H1 (cell line): ENCODE data around the gene SESN2. TPM values are rescaled to one million over a fixed set of nuclear protein-coding genes. Genes with fewer than 3 reads are reported as not detected.
A peak's percentile ranks its signal among the peaks of the same experiment; 100 is the strongest.

ENCODE experiments used
- CTCF ChIA-PET: fragments of 300-600 bp; sonication (Branson Sonifier 250); formaldehyde crosslinking; loops from one replicate; lab custom pipeline; 2021; ENCODE audit not compliant: partially characterized antibody; lab: Charles Lee
- POLR2A ChIA-PET: fragments of 300-600 bp; sonication (Branson Sonifier 250); formaldehyde crosslinking; loops from one replicate; lab custom pipeline; 2021; ENCODE audit warnings: inconsistent platforms; ENCODE audit not compliant: partially characterized antibody; lab: Charles Lee
- DNase-seq, 2 experiments: peaks; one replicate each; pipeline versions ENCODE4 v3.0.0 to v3.0.0-alpha.2; 2010 to 2022; ENCODE audit warnings: low spot score in 2 of 2, low read depth in 1 of 2, mixed read lengths in 1 of 2
- FAIRE-seq: peaks from 2 replicates; lab custom pipeline; 2011; peaks lifted over from hg19 to GRCh38; lab: Jason Lieb, UNC
- H2AFZ ChIP-seq: 2 replicates; pipeline ENCODE4 v1.8.1; 2012; ENCODE audit warnings: low read length, inconsistent platforms
- H2AK5ac ChIP-seq: 2 replicates; pipeline ENCODE4 v1.6.1; 2013; ENCODE audit warnings: low read depth, low read length
- H2BK120ac ChIP-seq: replicated peaks from 2 replicates; pipeline ENCODE3; 2013; ENCODE audit warnings: low read depth, low read length, inconsistent platforms
- H2BK12ac ChIP-seq: 2 replicates; pipeline ENCODE4 v1.6.1; 2013; ENCODE audit warnings: low read depth, low read length
- H2BK15ac ChIP-seq: 2 replicates; pipeline ENCODE4 v1.6.1; 2013; ENCODE audit warnings: low read length
- H2BK20ac ChIP-seq: 2 replicates; pipeline ENCODE4 v1.6.1; 2013; ENCODE audit warnings: low read length
- H2BK5ac ChIP-seq: 2 replicates; pipeline ENCODE4 v1.6.1; 2013; ENCODE audit warnings: low read depth, low read length
- H3K14ac ChIP-seq: 2 replicates; pipeline ENCODE4 v1.6.1; 2013; ENCODE audit warnings: inconsistent platforms; ENCODE audit not compliant: insufficient read length
- H3K18ac ChIP-seq: 2 replicates; pipeline ENCODE4 v1.6.1; 2013; ENCODE audit warnings: low read length; ENCODE audit errors: extremely low read depth
- H3K23ac ChIP-seq: 2 replicates; pipeline ENCODE4 v1.6.1; 2013; ENCODE audit warnings: inconsistent platforms; ENCODE audit not compliant: insufficient read length
- H3K23me2 ChIP-seq: 2 replicates; pipeline ENCODE4 v1.6.1; 2013; ENCODE audit warnings: low read depth, low read length
- H3K27ac ChIP-seq: 2 replicates; pipeline ENCODE4 v1.6.1; 2011; ENCODE audit warnings: low read depth, low read length, inconsistent platforms
- H3K27me3 ChIP-seq, 4 experiments: replicated peaks in 1 of 4; 1 replicate in 1 of 4; 2 replicates in 3 of 4; pipeline versions ENCODE4 v1.6.1 to v1.8.1; 2011 to 2013; ENCODE audit warnings: low read length in 3 of 4, mild to moderate bottlenecking in 3 of 4, inconsistent platforms in 2 of 4, mixed read lengths in 2 of 4, moderate library complexity in 1 of 4; ENCODE audit not compliant: control insufficient read depth in 3 of 4, insufficient read depth in 3 of 4; ENCODE audit errors: extremely low read depth in 1 of 4
- H3K36me3 ChIP-seq, 4 experiments: 2 replicates each; pipeline versions ENCODE4 v1.6.1 to v1.8.1; 2011 to 2013; ENCODE audit warnings: mild to moderate bottlenecking in 4 of 4, low read length in 3 of 4, moderate library complexity in 2 of 4, control low read depth in 1 of 4, inconsistent platforms in 1 of 4; ENCODE audit not compliant: insufficient read depth in 4 of 4, control insufficient read depth in 2 of 4
- H3K4ac ChIP-seq: replicated peaks from 2 replicates; pipeline ENCODE3; 2013; ENCODE audit warnings: low read length, low read depth, mixed read lengths, inconsistent platforms; ENCODE audit not compliant: insufficient read length
- H3K4me1 ChIP-seq, 4 experiments: replicated peaks in 1 of 4; 1 replicate in 1 of 4; 2 replicates in 3 of 4; pipeline versions ENCODE4 v1.6.1 to v1.8.1; 2011 to 2013; ENCODE audit warnings: low read length in 3 of 4, inconsistent platforms in 2 of 4, mixed read lengths in 1 of 4; ENCODE audit not compliant: insufficient read depth in 4 of 4, control insufficient read depth in 3 of 4
- H3K4me2 ChIP-seq, 2 experiments: 2 replicates each; pipeline versions ENCODE4 v1.6.1 to v1.8.1; 2011 to 2013; ENCODE audit warnings: low read depth in 2 of 2, low read length in 2 of 2, control low read depth in 1 of 2, inconsistent platforms in 1 of 2, mild to moderate bottlenecking in 1 of 2; ENCODE audit not compliant: insufficient read depth in 1 of 2
- H3K4me3 ChIP-seq, 4 experiments: fragments of 200-600, 300-600 bp in 1 of 4; sonication (generic), shearing (Covaris generic), sonication (Bioruptor Twin) in 1 of 4; 2 replicates each; pipeline versions ENCODE4 v1.5.1 to v1.8.1; 2011 to 2016; ENCODE audit warnings: low read length in 4 of 4, low read depth in 3 of 4, control low read depth in 2 of 4, inconsistent platforms in 2 of 4, mild to moderate bottlenecking in 2 of 4, mixed read lengths in 1 of 4, moderate library complexity in 1 of 4; ENCODE audit not compliant: insufficient read depth in 2 of 4; ENCODE audit errors: extremely low read depth in 1 of 4
- H3K56ac ChIP-seq: replicated peaks from 2 replicates; pipeline ENCODE3; 2013; ENCODE audit warnings: low read depth, mild to moderate bottlenecking, mixed read lengths, low read length, inconsistent platforms; ENCODE audit not compliant: insufficient read length
- H3K79me1 ChIP-seq: 2 replicates; pipeline ENCODE4 v1.6.1; 2013; ENCODE audit warnings: low read depth, low read length, control low read depth
- H3K79me2 ChIP-seq, 2 experiments: 2 replicates each; pipeline versions ENCODE4 v1.6.1 to v1.8.1; 2012 to 2013; ENCODE audit warnings: low read length in 2 of 2, mild to moderate bottlenecking in 2 of 2, inconsistent platforms in 1 of 2; ENCODE audit not compliant: insufficient read depth in 2 of 2, control insufficient read depth in 1 of 2
- H3K9ac ChIP-seq, 4 experiments: replicated peaks in 1 of 4; 1 replicate in 1 of 4; 2 replicates in 3 of 4; pipeline versions ENCODE4 v1.6.1 to v1.8.1; 2011 to 2013; ENCODE audit warnings: low read depth in 3 of 4, low read length in 3 of 4, control low read depth in 2 of 4, mild to moderate bottlenecking in 2 of 4, moderate library complexity in 2 of 4, inconsistent platforms in 1 of 4; ENCODE audit errors: extremely low read depth in 1 of 4
- H3K9me3 ChIP-seq, 2 experiments: 2 replicates each; pipeline versions ENCODE4 v1.6.1 to v1.8.1; 2012 to 2013; ENCODE audit warnings: mild to moderate bottlenecking in 2 of 2, moderate library complexity in 2 of 2, control low read depth in 1 of 2, inconsistent platforms in 1 of 2, low read depth in 1 of 2, low read length in 1 of 2, mixed read lengths in 1 of 2; ENCODE audit not compliant: insufficient read depth in 2 of 2
- H4K20me1 ChIP-seq, 2 experiments: replicated peaks in 1 of 2; 2 replicates each; pipeline versions ENCODE3 to v1.8.1; 2011 to 2013; ENCODE audit warnings: inconsistent platforms in 2 of 2, low read length in 2 of 2, mild to moderate bottlenecking in 1 of 2; ENCODE audit not compliant: insufficient read depth in 2 of 2, control insufficient read depth in 1 of 2
- H4K5ac ChIP-seq: 2 replicates; pipeline ENCODE4 v1.6.1; 2013; ENCODE audit warnings: low read length, low read depth, mixed read lengths, inconsistent platforms; ENCODE audit not compliant: insufficient read length
- H4K8ac ChIP-seq: 2 replicates; pipeline ENCODE4 v1.8.0; 2013; ENCODE audit warnings: mild to moderate bottlenecking, moderate library complexity, low read length, inconsistent platforms; ENCODE audit not compliant: insufficient read depth; ENCODE audit errors: extremely low read depth
- H4K91ac ChIP-seq: replicated peaks from 2 replicates; pipeline ENCODE3; 2013; ENCODE audit warnings: low read length, mixed read lengths, inconsistent platforms; ENCODE audit not compliant: insufficient read length
- CEBPB ChIP-seq: IDR thresholded peaks from 2 replicates; pipeline ENCODE4 v1.6.1; 2012; ENCODE audit warnings: low read depth, low read length
- SRF ChIP-seq: IDR thresholded peaks from 2 replicates; pipeline ENCODE4 v1.6.1; 2011; ENCODE audit warnings: mild to moderate bottlenecking, low read depth, low read length, moderate library complexity
- WGBS, 2 experiments: shearing (Covaris generic) in 1 of 2; methylation state at CpG; one replicate each; pipeline versions ENCODE4 v1.1.6 to v1.1.7; 2013 to 2015; ENCODE audit warnings: low lambda C conversion rate in 2 of 2, mixed read lengths in 2 of 2, inconsistent platforms in 1 of 2, low coverage in 1 of 2, missing lambda C conversion rate in 1 of 2; ENCODE audit not compliant: insufficient replicate concordance in 2 of 2, insufficient coverage in 1 of 2, insufficient read length in 1 of 2; ENCODE audit errors: extremely low coverage in 1 of 2, missing lambda C conversion rate in 1 of 2; 5-methylcytosine and 5-hydroxymethylcytosine counted together
- polyA plus RNA-seq, 7 experiments: library from polyadenylated mRNA; depleted of rRNA in 3 of 7; stranded (reverse) in 5 of 7; unstranded in 2 of 7; fragments of >200 nt in 5 of 7; fragments of 200-250 nt in 2 of 7; gene quantifications; 1 replicate in 5 of 7; 2 replicates in 1 of 7; 4 replicates in 1 of 7; pipeline versions ENCODE4 v1.2.1 to v1.2.3, GENCODE V29; 2011 to 2013; ENCODE audit warnings: missing spikeins in 2 of 7, mixed read lengths in 2 of 7
- total RNA-seq: library from RNA; stranded (reverse); fragmentation: NEBNext Ultra II Directional; extraction: Animal tissue kit (Norgen Biotek cat#: 25700); gene quantifications from 2 replicates; pipeline ENCODE4 v1.2.1, GENCODE V29; 2021

Gene SESN2
- total and polyA plus RNA-seq, 2 of the 8 experiments (the other 6 are each of a cell fraction or from before 2014, with no cell fraction given), result 25.1 to 33.0 TPM

GRCh38 chr1:28246427-28246832 lies 12.9 kb upstream of the SESN2 start:
- Histone ChIP-seq H4K8ac (no peak overlapping the region), H3K9me3 (no peaks in the 10 kb centered on the region), H4K5ac (no peak overlapping the region), H3K4me1 (peaks cover 6 to 19% (median 10%) of the 10 kb centered on the region in 4 experiments; a peak in 6 of 7 replicates), H3K4me2 (no peak overlapping the region), H3K9ac (no peak overlapping the region), H3K4ac (no peak overlapping the region), H2BK120ac (no peak overlapping the region), H4K20me1 (no peaks in the 10 kb centered on the region), H3K23me2 (no peaks in the 10 kb centered on the region), H4K91ac (no peak overlapping the region), H3K79me2 (no peaks in the 10 kb centered on the region), H3K79me1 (no peaks in the 10 kb centered on the region), H3K4me3 (no peak overlapping the region), H3K27ac (no peak overlapping the region), H3K56ac (no peak overlapping the region), H2BK15ac (no peak overlapping the region), H2BK20ac (0 out of 2 replicates have a peak overlapping the region, but pooled peaks have one; percentile 9), H3K14ac (no peak overlapping the region), H3K27me3 (no peaks in the 10 kb centered on the region), H2AK5ac (no peak overlapping the region), H2BK5ac (no peak overlapping the region), H2AFZ (no peak overlapping the region), H3K36me3 (no peaks in the 10 kb centered on the region), H3K18ac (no peak overlapping the region), H2BK12ac (no peak overlapping the region), H3K23ac (no peak overlapping the region)
- ChIA-PET POLR2A (interaction anchor here (0.8 to 12.3 kb wide), 4 partner anchors 9 to 264 kb away, joined by 4 to 296 read pairs (median 52); partner anchors contain the start of genes ATP5IF1 and SESN2), CTCF (interaction anchor here (5.0 kb wide), 1 partner anchor 12 kb away, joined by 56 read pairs; the partner anchor contains the start of gene SESN2)
- no peak for DNase-seq
- WGBS, 2 experiments, result 90% methylated on average over 11 of the region's 11 CpGs; no CpG with 5 or more reads in 1 of the 2 experiments
- TF ChIP-seq SRF (no peak), CEBPB (peak; percentile 96)
- FAIRE-seq, result no peak
